HepG2 (cell line): ENCODE data around the gene FAM241B. TPM values are rescaled to one million over a fixed set of nuclear protein-coding genes. Genes with fewer than 3 reads are reported as not detected.

Experiments
- ATAC-seq: fragments of 200-7000 bp; cut with Tn5 transposase; 3 replicates; pipeline ENCODE4 v1.9.1; 2020; ENCODE audit warnings: mild to moderate bottlenecking, moderate library complexity
- BruUV-seq: library from RNA; stranded (reverse); fragments of 400-500 nt; replicated peaks from 2 replicates; lab custom pipeline; 2021; lab: Mats Ljungman, UMichigan
- CTCF ChIA-PET: fragments of 300-600 bp; formaldehyde crosslinking; extraction: SDS; loops from one replicate; lab custom pipeline; 2021; ENCODE audit warnings: low total read pairs, inconsistent platforms, low intra/inter-chr PET ratio; lab: Yijun Ruan, JAX
- POLR2A ChIA-PET: fragments of 350-600 bp; sonication (Branson Sonifier 250); formaldehyde crosslinking; loops from one replicate; lab custom pipeline; 2020; ENCODE audit warnings: antibody characterized with exemption, inconsistent platforms; lab: Yijun Ruan, JAX
- DNase-seq: peaks from one replicate; pipeline ENCODE4 v3.0.0-alpha.2; 2015; ENCODE audit warnings: low spot score
- FAIRE-seq: peaks from 3 replicates; lab custom pipeline; 2011; peaks lifted over from hg19 to GRCh38; lab: Jason Lieb, UNC
- H2AFZ ChIP-seq: one replicate; pipeline ENCODE4 v1.6.1; 2011; ENCODE audit warnings: low read length, inconsistent platforms
- H3K27ac ChIP-seq: fragments of 300-600 bp; 3 replicates; pipeline ENCODE4 v1.8.0; 2011; ENCODE audit warnings: mixed run types, mild to moderate bottlenecking, mixed read lengths, low read length, inconsistent platforms; ENCODE audit not compliant: insufficient read depth; ENCODE audit errors: extremely low read length
- H3K27me3 ChIP-seq, 2 experiments: fragments of 200-600 bp in 1 of 2; 2 replicates in 1 of 2; 3 replicates in 1 of 2; pipeline versions ENCODE4 v1.6.0 to v1.8.0; 2011; ENCODE audit warnings: low read length in 2 of 2, mild to moderate bottlenecking in 2 of 2, moderate library complexity in 2 of 2, inconsistent platforms in 1 of 2; ENCODE audit not compliant: insufficient read depth in 2 of 2, control insufficient read depth in 1 of 2
- H3K36me3 ChIP-seq, 2 experiments: fragments of 200-600 bp in 1 of 2; replicated peaks in 1 of 2; 2 replicates in 1 of 2; 3 replicates in 1 of 2; pipeline versions ENCODE4 v1.5.1 to v1.8.0; 2011; ENCODE audit warnings: low read length in 2 of 2, inconsistent platforms in 1 of 2; ENCODE audit not compliant: insufficient read depth in 2 of 2, control insufficient read depth in 1 of 2
- H3K4me1 ChIP-seq: 2 replicates; pipeline ENCODE4 v1.5.1; 2012; ENCODE audit warnings: low read length, inconsistent platforms; ENCODE audit not compliant: insufficient read depth
- H3K4me2 ChIP-seq: 2 replicates; pipeline ENCODE4 v1.6.0; 2011; ENCODE audit warnings: low read depth, low read length, inconsistent platforms
- H3K4me3 ChIP-seq, 3 experiments: fragments of 200-600 bp in 1 of 3; sonication (generic), shearing (Covaris generic) in 1 of 3; replicated peaks in 1 of 3; 2 replicates each; pipeline ENCODE4 v1.5.1; 2011 to 2016; ENCODE audit warnings: low read length in 3 of 3, inconsistent platforms in 2 of 3, low read depth in 2 of 3, mild to moderate bottlenecking in 2 of 3, control low read depth in 1 of 3, mixed read lengths in 1 of 3; ENCODE audit not compliant: insufficient read depth in 1 of 3
- H3K79me2 ChIP-seq: one replicate; pipeline ENCODE4 v1.6.1; 2011; ENCODE audit warnings: low read length, inconsistent platforms; ENCODE audit not compliant: insufficient read depth
- H3K9ac ChIP-seq: 2 replicates; pipeline ENCODE4 v1.6.0; 2011; ENCODE audit warnings: mild to moderate bottlenecking, low read depth, low read length, inconsistent platforms; ENCODE audit not compliant: insufficient read depth
- H3K9me3 ChIP-seq: 2 replicates; pipeline ENCODE4 v1.5.1; 2012; ENCODE audit warnings: mild to moderate bottlenecking, low read length
- H4K20me1 ChIP-seq: 2 replicates; pipeline ENCODE4 v1.6.0; 2011; ENCODE audit warnings: inconsistent platforms, mild to moderate bottlenecking, low read length, moderate library complexity; ENCODE audit not compliant: insufficient read depth
- KDM5B ChIP-seq: sonication (generic); formaldehyde crosslinking; IDR thresholded peaks from 2 replicates; pipeline ENCODE4 v1.4.0; 2020; ENCODE audit warnings: missing genetic modification reagents, mild to moderate bottlenecking, borderline replicate concordance
- KLF6 ChIP-seq: IDR thresholded peaks from 2 replicates; pipeline ENCODE4 v1.8.0; 2016; ENCODE audit warnings: missing biosample characterization, missing genetic modification reagents
- MED13 ChIP-seq: sonication (generic); formaldehyde crosslinking; IDR thresholded peaks from 2 replicates; pipeline ENCODE4 v1.5.0; 2020; ENCODE audit warnings: missing genetic modification reagents
- RBM22 ChIP-seq: fragments of 200-400 bp; formaldehyde crosslinking; optimal IDR thresholded peaks from 2 replicates; pipeline ENCODE3; 2017; ENCODE audit warnings: mild to moderate bottlenecking, low read length, moderate library complexity
- SIN3B ChIP-seq: fragments of 150-350 bp; IDR thresholded peaks from 2 replicates; pipeline ENCODE4 v1.6.1; 2014; ENCODE audit warnings: low read length
- SRSF1 ChIP-seq: fragments of 200-400 bp; formaldehyde crosslinking; optimal IDR thresholded peaks from 2 replicates; pipeline ENCODE3; 2017; ENCODE audit warnings: mild to moderate bottlenecking, low read depth, low read length, moderate library complexity
- SRSF9 ChIP-seq: fragments of 200-400 bp; formaldehyde crosslinking; IDR thresholded peaks from 2 replicates; pipeline ENCODE4 v1.6.1; 2018; ENCODE audit warnings: borderline replicate concordance, mild to moderate bottlenecking, low read depth, low read length; ENCODE audit not compliant: insufficient read depth, poor library complexity, severe bottlenecking
- ZNF431 ChIP-seq: sonication (generic); formaldehyde crosslinking; IDR thresholded peaks from 2 replicates; pipeline ENCODE4 v1.9.0; 2022; ENCODE audit warnings: missing genetic modification reagents, low read depth, mild to moderate bottlenecking, borderline replicate concordance
- ZNF598 ChIP-seq: sonication (generic); formaldehyde crosslinking; IDR thresholded peaks from 2 replicates; pipeline ENCODE4 v1.5.1; 2020; ENCODE audit warnings: mild to moderate bottlenecking, missing genetic modification reagents, borderline replicate concordance
- WGBS: methylation state at CpG from one replicate; pipeline ENCODE4 v1.1.6; 2017; ENCODE audit warnings: low lambda C conversion rate; 5-methylcytosine and 5-hydroxymethylcytosine counted together
- in situ Hi-C: cut with HindIII; loops from 2 replicates; pipeline ENCODE4 v1.10.0; 2017; ENCODE audit warnings: low pct_unique_long_range_greater_than_20kb; ENCODE audit not compliant: extremely low pct_ligation_motif_present
- intact Hi-C: fragments of 100-400 bp; cut with micrococcal nuclease; formaldehyde crosslinking; loops from one replicate; pipeline ENCODE4 v1.10.0; 2022; ENCODE audit not compliant: unreplicated experiment
- polyA plus RNA-seq, 8 experiments: library from polyadenylated mRNA; depleted of rRNA in 3 of 8; stranded (reverse) in 7 of 8; unstranded in 1 of 8; fragments of >200 nt; fragmentation: Illumina TruSeq in 4 of 8; extraction: Trizol in 4 of 8; gene quantifications; 2 replicates each; pipeline versions ENCODE4 v1.2.1 to v1.2.3, GENCODE V29; 2011 to 2016; ENCODE audit warnings: low read depth in 4 of 8, missing spikeins in 1 of 8, mixed read lengths in 1 of 8; ENCODE audit not compliant: insufficient read depth in 1 of 8
- total RNA-seq, 5 experiments: library from RNA; depleted of rRNA; stranded (reverse); fragments of >200 nt; fragmentation: Illumina TruSeq; extraction: Trizol; gene quantifications; 2 replicates each; pipeline ENCODE4 v1.2.3, GENCODE V29; 2016; ENCODE audit warnings: low read depth in 1 of 5
- TF ChIP-seq, protein P1 (sequence below): sonication (generic); formaldehyde crosslinking; IDR thresholded peaks from 2 replicates; pipeline ENCODE4 v1.5.1; 2020; ENCODE audit warnings: missing genetic modification reagents, mild to moderate bottlenecking, borderline replicate concordance
- TF ChIP-seq, protein P2 (sequence below): sonication (generic); formaldehyde crosslinking; IDR thresholded peaks from 2 replicates; pipeline ENCODE4 v1.4.0; 2020; ENCODE audit warnings: missing genetic modification reagents

Gene FAM241B
- total and polyA plus RNA-seq, 2 of the 13 experiments (the other 11 are each of a cell fraction or from before 2014, with no cell fraction given): 1.9 to 4.0 TPM

GRCh38 chr10:69633673-69634635 lies 3.9 kb downstream of the FAM241B start:
- no peak for FAIRE-seq
- POLR2A ChIA-PET: no interaction called here

More at GRCh38 chr10:69633673-69634635, 3.9 kb downstream of the FAM241B start:
- H3K27ac ChIP-seq: no peak overlapping the region
- in situ Hi-C loops (no loop called here), intact Hi-C loops (no loop called here)
- ATAC-seq (no peak), DNase-seq (no peak)
- H3K4me1 ChIP-seq: no peaks in the 10 kb centered on the region
- H4K20me1 ChIP-seq: no peaks in the 10 kb centered on the region
- WGBS: 52% methylated on average over 8 of the region's 14 CpGs
- no peaks in the 10 kb centered on the region for H3K9me3 ChIP-seq
- H2AFZ ChIP-seq: no peak overlapping the region
- peaks cover 0 to under 1% of the 10 kb centered on the region in 2 experiments; a peak in 1 of 5 replicates for H3K27me3 ChIP-seq
- TF ChIP-seq ZNF431 (CRISPR knock-in tag) (no peak), KDM5B (CRISPR knock-in tag) (no peak), ZNF598 (CRISPR knock-in tag) (no peak), SRSF1 (no peak), RBM22 (no peak), SRSF9 (no peak), KLF6 (CRISPR knock-in tag) (no peak), SIN3B (no peak), MED13 (CRISPR knock-in tag) (no peak)
- TF ChIP-seq, protein P1, sequence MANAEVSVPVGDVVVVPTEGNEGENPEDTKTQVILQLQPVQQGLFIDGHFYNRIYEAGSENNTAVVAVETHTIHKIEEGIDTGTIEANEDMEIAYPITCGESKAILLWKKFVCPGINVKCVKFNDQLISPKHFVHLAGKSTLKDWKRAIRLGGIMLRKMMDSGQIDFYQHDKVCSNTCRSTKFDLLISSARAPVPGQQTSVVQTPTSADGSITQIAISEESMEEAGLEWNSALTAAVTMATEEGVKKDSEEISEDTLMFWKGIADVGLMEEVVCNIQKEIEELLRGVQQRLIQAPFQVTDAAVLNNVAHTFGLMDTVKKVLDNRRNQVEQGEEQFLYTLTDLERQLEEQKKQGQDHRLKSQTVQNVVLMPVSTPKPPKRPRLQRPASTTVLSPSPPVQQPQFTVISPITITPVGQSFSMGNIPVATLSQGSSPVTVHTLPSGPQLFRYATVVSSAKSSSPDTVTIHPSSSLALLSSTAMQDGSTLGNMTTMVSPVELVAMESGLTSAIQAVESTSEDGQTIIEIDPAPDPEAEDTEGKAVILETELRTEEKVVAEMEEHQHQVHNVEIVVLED (CRISPR knock-in tag): no peak
- TF ChIP-seq, protein P2, sequence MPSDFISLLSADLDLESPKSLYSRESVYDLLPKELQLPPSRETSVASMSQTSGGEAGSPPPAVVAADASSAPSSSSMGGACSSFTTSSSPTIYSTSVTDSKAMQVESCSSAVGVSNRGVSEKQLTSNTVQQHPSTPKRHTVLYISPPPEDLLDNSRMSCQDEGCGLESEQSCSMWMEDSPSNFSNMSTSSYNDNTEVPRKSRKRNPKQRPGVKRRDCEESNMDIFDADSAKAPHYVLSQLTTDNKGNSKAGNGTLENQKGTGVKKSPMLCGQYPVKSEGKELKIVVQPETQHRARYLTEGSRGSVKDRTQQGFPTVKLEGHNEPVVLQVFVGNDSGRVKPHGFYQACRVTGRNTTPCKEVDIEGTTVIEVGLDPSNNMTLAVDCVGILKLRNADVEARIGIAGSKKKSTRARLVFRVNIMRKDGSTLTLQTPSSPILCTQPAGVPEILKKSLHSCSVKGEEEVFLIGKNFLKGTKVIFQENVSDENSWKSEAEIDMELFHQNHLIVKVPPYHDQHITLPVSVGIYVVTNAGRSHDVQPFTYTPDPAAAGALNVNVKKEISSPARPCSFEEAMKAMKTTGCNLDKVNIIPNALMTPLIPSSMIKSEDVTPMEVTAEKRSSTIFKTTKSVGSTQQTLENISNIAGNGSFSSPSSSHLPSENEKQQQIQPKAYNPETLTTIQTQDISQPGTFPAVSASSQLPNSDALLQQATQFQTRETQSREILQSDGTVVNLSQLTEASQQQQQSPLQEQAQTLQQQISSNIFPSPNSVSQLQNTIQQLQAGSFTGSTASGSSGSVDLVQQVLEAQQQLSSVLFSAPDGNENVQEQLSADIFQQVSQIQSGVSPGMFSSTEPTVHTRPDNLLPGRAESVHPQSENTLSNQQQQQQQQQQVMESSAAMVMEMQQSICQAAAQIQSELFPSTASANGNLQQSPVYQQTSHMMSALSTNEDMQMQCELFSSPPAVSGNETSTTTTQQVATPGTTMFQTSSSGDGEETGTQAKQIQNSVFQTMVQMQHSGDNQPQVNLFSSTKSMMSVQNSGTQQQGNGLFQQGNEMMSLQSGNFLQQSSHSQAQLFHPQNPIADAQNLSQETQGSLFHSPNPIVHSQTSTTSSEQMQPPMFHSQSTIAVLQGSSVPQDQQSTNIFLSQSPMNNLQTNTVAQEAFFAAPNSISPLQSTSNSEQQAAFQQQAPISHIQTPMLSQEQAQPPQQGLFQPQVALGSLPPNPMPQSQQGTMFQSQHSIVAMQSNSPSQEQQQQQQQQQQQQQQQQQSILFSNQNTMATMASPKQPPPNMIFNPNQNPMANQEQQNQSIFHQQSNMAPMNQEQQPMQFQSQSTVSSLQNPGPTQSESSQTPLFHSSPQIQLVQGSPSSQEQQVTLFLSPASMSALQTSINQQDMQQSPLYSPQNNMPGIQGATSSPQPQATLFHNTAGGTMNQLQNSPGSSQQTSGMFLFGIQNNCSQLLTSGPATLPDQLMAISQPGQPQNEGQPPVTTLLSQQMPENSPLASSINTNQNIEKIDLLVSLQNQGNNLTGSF (CRISPR knock-in tag): no peak
- no peak overlapping the region for H3K4me3 ChIP-seq
- H3K36me3 ChIP-seq: no peaks in the 10 kb centered on the region
- no TSS peak for BruUV-seq
- no peak overlapping the region for H3K9ac ChIP-seq
- CTCF ChIA-PET: no interaction called here
- H3K79me2 ChIP-seq: no peaks in the 10 kb centered on the region
- no peak overlapping the region for H3K4me2 ChIP-seq
